OCI-LY3 (cell line): ENCODE data around the gene SIK3.
"Not testable (repeated sequence)": the region's sequence is repeated elsewhere in the genome, so short reads cannot be mapped to it uniquely, and the experiment has no call there.

Experiments
- H2AFZ ChIP-seq: fragments of 200-600, 300-600 bp; shearing (Covaris generic); 2 replicates; pipeline ENCODE4 v1.6.0; 2014; ENCODE audit warnings: antibody characterized with exemption, low read depth, low read length
- H3K27ac ChIP-seq: fragments of 200-600, 300-600 bp; sonication (generic); 2 replicates; pipeline ENCODE4 v1.5.1; 2014; ENCODE audit warnings: mild to moderate bottlenecking, low read length, moderate library complexity, mixed read lengths
- H3K27me3 ChIP-seq: fragments of 200-600, 300-600 bp; sonication (generic); 2 replicates; pipeline ENCODE4 v1.6.1; 2014; ENCODE audit warnings: low read depth, low read length, mixed read lengths
- H3K36me3 ChIP-seq: fragments of 200-600, 300-600 bp; sonication (generic); replicated peaks from 2 replicates; pipeline ENCODE3; 2014; ENCODE audit warnings: low read depth, low read length, mixed read lengths
- H3K4me1 ChIP-seq: fragments of 300-600, 200-600 bp; sonication (generic); 2 replicates; pipeline ENCODE4 v1.6.1; 2014; ENCODE audit warnings: low read length, mixed read lengths
- H3K4me2 ChIP-seq: fragments of 200-600, 300-600 bp; sonication (generic); 2 replicates; pipeline ENCODE4 v1.6.1; 2014; ENCODE audit warnings: low read length, mixed read lengths
- H3K4me3 ChIP-seq: fragments of 300-600, 200-600 bp; sonication (generic); 2 replicates; pipeline ENCODE4 v1.5.1; 2014; ENCODE audit warnings: antibody characterized with exemption, mild to moderate bottlenecking, low read length, moderate library complexity
- H3K79me2 ChIP-seq: fragments of 300-600, 200-600 bp; shearing (Covaris generic); 2 replicates; pipeline ENCODE4 v1.6.1; 2014; ENCODE audit warnings: mild to moderate bottlenecking, low read length, mixed read lengths
- H3K9ac ChIP-seq: fragments of 300-600, 200-600 bp; shearing (Covaris generic); 2 replicates; pipeline ENCODE4 v1.6.0; 2014; ENCODE audit warnings: mild to moderate bottlenecking, low read length, moderate library complexity
- H3K9me3 ChIP-seq: fragments of 200-600, 300-600 bp; shearing (Covaris generic); 2 replicates; pipeline ENCODE4 v1.6.1; 2014; ENCODE audit warnings: low read length, mixed read lengths; ENCODE audit not compliant: insufficient read depth
- H4K20me1 ChIP-seq: fragments of 200-600, 300-600 bp; sonication (generic); 2 replicates; pipeline ENCODE4 v1.6.1; 2016; ENCODE audit warnings: low read length, mixed read lengths; ENCODE audit not compliant: insufficient read depth
- CTCF ChIP-seq: fragments of 200-600, 300-600 bp; sonication (generic); IDR thresholded peaks from 2 replicates; pipeline ENCODE4 v1.5.1; 2014; ENCODE audit warnings: antibody characterized with exemption, low read length, low read depth
- EZH2phosphoT487 ChIP-seq: fragments of 200-600 bp; shearing (Covaris generic); IDR thresholded peaks from 2 replicates; pipeline ENCODE4 v1.6.1; 2018; ENCODE audit warnings: antibody characterized with exemption, mixed run types, low read depth

Gene SIK3

GRCh38 chr11:117034901-117035300, 63.3 kb downstream of the SIK3 start:
- Histone ChIP-seq H3K27ac (no peak overlapping the region), H3K79me2 (peaks cover 17% of the 10 kb centered on the region), H4K20me1 (peaks cover 15% of the 10 kb centered on the region), H3K4me1 (peaks cover 6% of the 10 kb centered on the region), H3K9ac (no peak overlapping the region), H2AFZ (no peak overlapping the region), H3K36me3 (no peaks in the 10 kb centered on the region), H3K27me3 (no peaks in the 10 kb centered on the region), H3K9me3 (no peaks in the 10 kb centered on the region), H3K4me2 (no peak overlapping the region), H3K4me3 (no peak overlapping the region)
- TF ChIP-seq CTCF (no peak), EZH2phosphoT487 (no peak)

DNA sequence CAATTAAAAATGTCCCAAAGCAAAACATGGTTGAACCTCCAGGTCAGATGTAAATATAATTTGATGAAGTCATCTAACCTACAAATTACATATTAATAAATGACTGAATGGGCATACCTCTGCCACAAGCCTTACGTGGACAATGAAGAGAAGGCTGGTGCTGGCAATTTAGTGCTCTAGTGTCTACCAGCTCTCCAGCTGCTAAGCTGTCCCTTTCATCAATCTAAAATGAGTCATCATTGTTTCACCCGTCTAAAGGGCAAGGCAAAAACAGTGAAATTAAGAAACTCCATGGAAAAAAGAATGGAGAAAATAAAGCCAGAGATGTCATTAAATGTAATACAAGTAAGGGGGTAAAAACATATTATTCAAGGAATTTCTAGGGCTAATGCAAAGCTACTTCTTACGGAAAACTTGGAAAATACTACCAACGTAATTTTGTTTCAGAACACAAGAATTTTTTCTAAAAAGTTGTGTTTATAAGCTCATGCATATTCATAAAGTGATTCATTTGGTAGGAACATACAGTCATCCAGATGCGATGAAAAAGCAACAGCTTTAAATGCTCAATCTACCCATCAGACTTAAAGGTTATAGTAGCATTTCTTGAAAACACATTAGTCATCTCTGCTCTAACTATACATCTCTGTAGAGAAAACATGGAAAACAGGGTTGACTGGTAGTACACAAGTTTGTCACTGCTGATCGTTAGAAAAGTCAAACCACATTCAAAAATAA, 71.5 kb downstream of the SIK3 start:
- no peak overlapping the region for H3K27ac ChIP-seq
- H3K9ac ChIP-seq = no peak overlapping the region
- TF ChIP-seq EZH2phosphoT487 = no peak
- no peak for TF ChIP-seq CTCF
- H2AFZ ChIP-seq = no peak overlapping the region
- H3K79me2 ChIP-seq = peaks cover 47% of the 10 kb centered on the region
- no peaks in the 10 kb centered on the region for H3K27me3 ChIP-seq
- no peaks in the 10 kb centered on the region for H3K36me3 ChIP-seq
- no peak overlapping the region for H3K4me3 ChIP-seq
- peaks cover 45% of the 10 kb centered on the region for H3K4me1 ChIP-seq
- no peaks in the 10 kb centered on the region for H3K9me3 ChIP-seq
- peaks cover 47% of the 10 kb centered on the region for H4K20me1 ChIP-seq
- no peak overlapping the region for H3K4me2 ChIP-seq

DNA sequence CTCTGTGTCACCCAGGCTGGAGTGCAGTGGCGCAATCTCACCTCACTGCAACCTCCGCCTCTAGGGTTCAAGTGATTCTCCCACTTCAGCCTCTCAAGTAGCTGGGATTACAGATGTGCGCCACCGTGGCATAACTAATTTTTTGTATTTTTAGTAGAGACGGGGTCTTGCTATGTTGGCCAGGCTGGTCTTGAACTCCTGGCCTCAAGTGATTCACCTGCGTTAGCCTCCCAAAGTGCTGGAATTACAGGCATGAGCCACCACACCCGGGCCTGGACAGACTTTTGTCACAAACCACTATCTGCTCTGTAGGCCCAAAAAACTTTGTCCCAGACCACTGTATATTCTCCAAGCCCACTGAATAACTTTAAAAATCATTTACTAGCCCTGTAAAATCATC, 74.5 kb downstream of the SIK3 start:
- peaks cover 64% of the 10 kb centered on the region for H3K4me1 ChIP-seq
- H3K79me2 ChIP-seq = peaks cover 64% of the 10 kb centered on the region
- not testable (repeated sequence) for H3K36me3 ChIP-seq, H3K27me3 ChIP-seq, H3K9me3 ChIP-seq, H3K4me3 ChIP-seq, H3K9ac ChIP-seq, H3K27ac ChIP-seq, H3K4me2 ChIP-seq, H2AFZ ChIP-seq
- H4K20me1 ChIP-seq = peaks cover 65% of the 10 kb centered on the region

DNA sequence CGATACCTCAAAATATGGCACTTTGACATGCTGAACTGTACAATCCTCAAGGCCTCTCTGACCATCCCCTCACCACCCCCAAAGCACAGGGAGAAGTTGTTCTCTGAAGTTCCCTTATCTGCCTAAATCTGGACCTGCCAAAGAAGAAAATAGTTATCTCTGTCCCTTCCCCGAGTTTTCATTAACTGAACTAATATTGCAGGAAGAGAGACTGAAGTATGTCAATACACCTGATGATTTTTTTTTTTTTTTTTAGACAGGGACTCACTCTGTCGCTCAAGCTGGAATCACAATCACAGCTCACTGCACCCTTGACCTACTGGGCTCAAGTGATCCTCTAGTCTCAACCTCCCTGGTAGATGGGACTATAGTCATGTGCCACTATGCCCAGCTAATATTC, 75.0 kb downstream of the SIK3 start:
- Histone ChIP-seq H3K27me3 (no peaks in the 10 kb centered on the region), H3K79me2 (peaks cover 62% of the 10 kb centered on the region), H3K9me3 (no peaks in the 10 kb centered on the region), H4K20me1 (peaks cover 62% of the 10 kb centered on the region), H3K4me2 (peak overlapping the region; percentile 46; the same call in 1 of the 2 replicates), H3K27ac (no peak overlapping the region), H3K36me3 (no peaks in the 10 kb centered on the region), H3K9ac (no peak overlapping the region), H3K4me1 (peaks cover 66% of the 10 kb centered on the region), H3K4me3 (no peak overlapping the region), H2AFZ (no peak overlapping the region)
- no peak for TF ChIP-seq EZH2phosphoT487
- TF ChIP-seq CTCF = no peak
